GM08714 (cell line): ENCODE results near the gene RUNX1.

Experiments
- H3K4me3 ChIP-seq: fragments of 200-500 bp; sonication (Bioruptor generic); 2 replicates; pipeline ENCODE4 v1.5.1; 2014; ENCODE audit warnings: mild to moderate bottlenecking, low read length, inconsistent platforms
- ZNF274 ChIP-seq: IDR thresholded peaks from 2 replicates; pipeline ENCODE4 v1.6.1; 2012; ENCODE audit warnings: mild to moderate bottlenecking, low read depth, low read length

The RUNX1 gene

DNA sequence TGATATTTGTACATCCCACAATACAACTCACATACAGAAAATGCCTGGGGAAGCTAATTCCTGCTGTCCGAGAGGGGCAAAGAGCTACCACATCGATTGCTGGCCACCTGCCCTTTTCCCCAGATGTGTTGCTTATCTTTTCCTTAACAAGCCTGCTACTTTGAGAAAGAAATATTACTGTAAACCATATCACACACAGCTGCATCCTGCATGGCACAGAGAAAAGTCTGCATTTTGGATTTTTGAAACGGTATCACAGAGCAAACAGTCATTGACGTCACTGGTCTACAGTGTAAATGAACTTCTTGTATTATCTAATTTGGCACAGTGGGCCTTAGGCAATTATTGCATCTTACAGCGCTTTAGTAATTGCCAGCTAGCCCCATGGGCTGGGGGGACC is 215.6 kb downstream of the RUNX1 start:
- TF ChIP-seq ZNF274, result no peak
- H3K4me3 ChIP-seq, result no peak overlapping the region

DNA sequence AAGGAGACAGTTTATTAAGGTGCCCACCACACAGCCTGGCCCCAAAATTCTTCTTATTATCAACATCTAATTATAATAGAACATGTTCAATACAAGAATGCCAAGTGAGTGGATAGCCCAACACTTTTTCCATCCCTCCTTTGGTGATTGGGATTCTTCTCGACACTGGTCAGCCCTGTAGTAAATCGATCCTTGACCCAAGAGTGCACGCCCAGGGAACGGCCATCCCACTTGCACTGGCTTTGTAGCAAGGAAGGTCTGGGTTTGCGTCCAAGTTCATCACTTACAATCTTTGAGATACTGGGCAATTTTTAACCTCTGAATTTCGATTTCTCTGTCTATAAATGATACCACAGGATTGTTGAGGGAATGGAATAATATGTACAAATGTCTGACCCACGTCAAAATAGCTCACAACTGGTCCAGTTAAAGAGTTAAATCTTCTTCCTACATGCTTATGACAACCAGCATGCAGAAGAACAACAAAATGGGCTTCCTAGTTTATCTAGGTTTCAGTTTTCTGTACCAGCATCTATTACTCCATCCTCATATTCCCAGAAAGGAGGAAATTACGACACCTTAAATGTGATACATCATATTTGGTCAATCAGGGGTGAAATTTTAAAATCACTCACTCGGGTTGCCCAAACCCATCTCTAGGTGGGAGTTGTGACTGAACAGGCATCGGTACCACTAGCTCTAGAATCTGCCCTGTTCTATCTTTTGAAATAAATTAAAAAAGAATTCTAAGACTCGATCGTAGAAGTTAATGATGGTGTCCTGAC is 218.5 kb downstream of the RUNX1 start:
- TF ChIP-seq ZNF274, result no peak
- H3K4me3 ChIP-seq, result no peak overlapping the region

DNA sequence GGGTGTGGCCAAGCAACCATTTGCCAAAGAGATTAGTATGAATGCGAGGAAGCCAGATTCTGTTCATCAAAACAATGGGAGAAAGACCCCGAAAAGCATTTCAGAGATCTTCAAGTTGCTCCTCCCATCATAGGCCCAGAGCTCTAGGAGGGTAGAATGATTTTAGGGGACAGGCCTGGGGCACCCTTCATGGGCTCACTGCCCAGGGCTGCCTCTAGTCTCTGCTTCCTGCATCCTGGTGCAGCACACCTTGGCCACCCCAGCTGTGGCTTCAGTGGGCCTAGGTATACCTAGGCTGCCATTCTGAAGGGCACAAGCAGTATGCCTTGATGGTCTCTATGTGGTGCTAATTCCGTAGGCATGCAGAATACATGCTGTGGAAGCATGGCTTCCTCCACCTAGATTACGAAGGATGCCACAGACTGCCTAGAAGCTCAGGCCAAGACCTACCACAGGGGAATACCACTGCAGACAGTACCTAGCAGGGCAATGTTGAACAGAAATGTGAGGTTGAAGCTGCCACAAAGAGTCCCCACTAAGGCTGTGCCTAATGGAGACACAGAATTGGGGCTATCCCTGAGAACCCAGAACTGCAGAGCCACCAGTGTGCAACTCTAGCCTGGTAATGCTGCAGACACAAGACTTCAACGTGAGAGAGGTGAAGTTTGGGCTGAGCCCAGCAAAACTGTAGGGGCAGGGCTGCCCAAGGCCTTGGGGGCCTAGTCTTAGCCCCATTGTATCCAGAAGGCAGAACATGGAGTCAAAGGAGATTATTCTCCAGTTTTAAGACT is 221.5 kb downstream of the RUNX1 start:
- no peak for TF ChIP-seq ZNF274
- no peak overlapping the region for H3K4me3 ChIP-seq

DNA sequence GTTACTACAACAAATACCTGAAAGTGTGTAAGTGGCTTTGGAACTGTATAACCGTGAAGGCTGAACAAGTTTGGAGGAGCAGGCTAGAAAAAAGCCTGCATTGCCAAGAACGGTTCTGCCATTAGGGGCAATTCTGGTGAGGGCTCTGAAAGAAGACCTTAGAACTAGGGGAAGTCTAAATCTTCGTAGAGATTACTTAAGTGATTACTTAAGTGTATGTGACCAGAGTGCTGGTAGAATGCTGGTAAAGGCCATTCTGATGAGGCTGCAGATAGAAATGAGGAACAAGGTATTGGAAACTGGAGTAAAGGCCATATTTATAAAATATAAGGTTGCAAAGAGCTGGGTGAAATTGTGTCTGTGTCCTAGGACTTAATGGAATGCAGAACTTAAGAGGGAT is 222.3 kb downstream of the RUNX1 start:
- no peak overlapping the region for H3K4me3 ChIP-seq
- TF ChIP-seq ZNF274, result no peak

DNA sequence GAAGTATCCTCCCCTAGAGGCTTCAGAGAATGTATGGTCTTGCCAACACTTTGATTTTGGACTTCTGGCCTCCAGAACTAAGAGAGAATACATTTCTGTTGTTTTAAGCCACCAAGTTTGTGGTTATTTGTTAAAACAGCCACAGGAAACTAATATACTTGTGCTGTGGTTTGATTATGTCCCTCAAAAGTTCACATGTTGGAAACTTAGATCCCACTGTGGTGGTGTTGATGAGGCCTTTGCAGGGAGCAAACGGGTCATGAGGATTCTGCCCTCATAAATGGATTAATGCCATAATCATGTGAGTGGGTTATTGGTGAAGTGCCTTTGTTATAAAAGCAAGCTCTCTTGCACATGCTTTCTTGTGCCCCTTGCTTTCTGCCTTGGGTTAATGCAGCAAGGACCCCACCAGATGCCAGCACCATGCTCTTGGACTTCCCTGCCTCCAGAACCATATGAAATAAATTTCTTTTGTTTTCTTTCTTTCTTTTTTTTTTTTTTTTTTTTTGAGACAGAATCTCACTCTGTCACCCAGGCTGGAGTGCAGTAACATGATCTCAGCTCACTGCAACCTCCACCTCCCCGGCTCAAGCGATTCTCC is 223.1 kb downstream of the RUNX1 start:
- H3K4me3 ChIP-seq, result no peak overlapping the region
- TF ChIP-seq ZNF274, result no peak

DNA sequence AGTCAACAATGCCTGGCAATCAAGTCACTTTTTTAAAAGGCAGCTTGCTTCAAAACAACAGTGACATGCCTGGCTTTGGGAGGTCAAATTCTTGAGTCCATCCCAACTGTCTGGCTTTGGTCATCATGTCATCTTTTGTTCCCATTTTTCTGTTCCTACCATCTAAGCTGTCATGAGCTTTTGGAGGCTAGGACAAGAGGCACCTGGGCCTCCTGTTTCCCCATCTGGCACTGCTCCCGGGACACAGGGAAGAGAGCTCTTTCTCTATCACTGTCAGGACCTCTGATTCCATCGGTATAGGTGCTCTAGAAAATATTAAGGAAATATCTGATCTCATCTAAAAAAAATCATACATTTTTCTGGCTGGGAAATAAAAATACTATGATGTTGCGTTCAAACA is 224.0 kb downstream of the RUNX1 start:
- no peak for TF ChIP-seq ZNF274

DNA sequence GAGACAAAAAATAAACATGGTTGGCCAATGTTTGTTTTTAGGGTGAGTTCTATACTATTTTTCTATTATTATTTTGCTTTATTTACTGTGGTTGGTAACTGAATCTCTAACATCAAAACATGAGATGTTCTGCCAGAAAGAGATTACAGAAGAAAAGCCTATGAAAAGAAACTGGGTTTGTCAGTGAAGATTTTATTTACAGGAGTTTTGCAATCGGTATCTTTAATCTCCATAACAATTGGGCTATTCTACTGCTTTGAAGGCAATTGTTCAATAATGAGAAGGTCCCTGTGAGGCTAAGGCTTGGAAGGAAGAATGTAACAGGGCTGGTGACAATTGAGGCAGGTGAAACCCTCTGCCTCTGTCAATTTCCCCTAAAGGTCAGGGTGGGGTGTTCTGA is 224.8 kb downstream of the RUNX1 start:
- no peak overlapping the region for H3K4me3 ChIP-seq
- no peak for TF ChIP-seq ZNF274

More for the DNA sequence above, 224.0 kb downstream of the RUNX1 start:
- no peak overlapping the region for H3K4me3 ChIP-seq

DNA sequence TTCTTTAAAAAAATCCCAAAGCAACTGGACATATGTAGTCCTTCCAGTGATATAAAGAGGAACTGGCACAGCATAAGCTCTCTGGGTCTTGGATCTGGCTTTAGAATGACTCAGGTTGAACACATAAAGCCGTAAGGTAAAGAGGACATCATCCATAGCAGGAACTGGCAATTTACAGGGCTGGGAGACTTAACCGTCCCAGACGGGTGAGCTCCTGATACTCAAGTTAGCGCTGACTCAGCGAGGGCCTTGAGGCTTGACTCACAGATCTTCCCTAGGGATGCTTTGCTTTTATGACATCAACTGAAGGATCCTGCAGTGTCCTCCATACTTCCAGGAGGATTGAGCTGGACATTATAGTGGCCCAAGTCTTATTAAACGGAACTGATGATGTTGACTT is 226.2 kb downstream of the RUNX1 start:
- H3K4me3 ChIP-seq, result no peak overlapping the region
- no peak for TF ChIP-seq ZNF274

DNA sequence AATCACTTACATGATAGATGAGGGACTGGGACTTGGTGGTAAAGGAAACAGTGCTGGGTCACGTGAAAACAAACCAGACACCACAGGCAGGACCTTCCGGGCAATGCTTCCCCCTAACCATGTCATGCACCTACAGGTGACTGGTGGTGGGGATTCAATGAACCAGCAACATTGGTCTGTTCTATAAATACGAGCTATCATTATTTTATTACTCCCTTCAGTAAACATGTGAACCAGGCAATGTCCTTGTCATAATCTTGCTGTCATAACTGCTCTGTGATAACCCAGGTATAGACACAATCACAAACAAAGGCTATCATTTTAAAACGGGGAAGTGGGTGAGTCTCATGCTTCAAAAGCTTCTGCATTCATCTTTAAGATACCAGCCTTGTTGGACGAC is 226.9 kb downstream of the RUNX1 start:
- no peak for TF ChIP-seq ZNF274
- no peak overlapping the region for H3K4me3 ChIP-seq

DNA sequence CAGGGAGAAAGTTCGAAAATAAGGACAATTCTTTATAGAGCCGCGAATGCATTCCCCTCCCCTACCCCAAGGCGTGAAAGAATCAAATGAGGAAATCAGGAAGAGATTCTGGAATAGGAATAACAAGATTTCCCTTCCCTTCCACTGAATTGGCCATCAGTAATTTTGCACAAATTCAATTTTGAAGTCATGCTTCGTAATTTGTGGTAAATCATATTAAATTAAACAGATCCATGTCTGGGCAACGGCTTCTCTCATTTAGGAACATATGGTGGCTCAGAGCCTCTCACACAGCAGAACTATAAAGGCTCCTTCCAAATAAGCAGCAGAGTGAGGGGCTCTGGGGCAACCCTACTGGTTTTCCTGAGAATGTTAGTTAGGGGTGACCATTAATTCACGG is 227.4 kb downstream of the RUNX1 start:
- no peak overlapping the region for H3K4me3 ChIP-seq
- TF ChIP-seq ZNF274, result no peak

DNA sequence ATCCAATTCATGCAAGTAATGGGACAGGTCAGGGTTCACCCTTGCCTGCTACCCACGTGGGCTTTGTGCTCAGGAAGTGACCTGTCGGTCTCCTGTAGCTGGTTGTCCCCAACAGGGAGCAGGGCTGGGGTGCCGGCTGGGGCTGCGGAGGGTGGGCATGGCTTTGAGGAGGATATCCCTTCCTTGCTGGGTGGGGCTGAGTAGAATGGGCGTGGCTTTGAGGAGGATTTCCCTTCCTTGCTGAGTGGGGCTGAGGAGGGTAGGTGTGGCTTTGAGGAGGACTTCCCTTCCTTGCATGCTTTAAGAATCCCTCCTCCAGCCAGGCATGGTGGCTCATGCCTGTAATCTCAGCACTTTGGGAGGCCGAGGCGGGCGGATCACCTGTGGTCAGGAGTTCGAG is 229.1 kb downstream of the RUNX1 start:
- no peak for TF ChIP-seq ZNF274
- H3K4me3 ChIP-seq, result no peak overlapping the region

DNA sequence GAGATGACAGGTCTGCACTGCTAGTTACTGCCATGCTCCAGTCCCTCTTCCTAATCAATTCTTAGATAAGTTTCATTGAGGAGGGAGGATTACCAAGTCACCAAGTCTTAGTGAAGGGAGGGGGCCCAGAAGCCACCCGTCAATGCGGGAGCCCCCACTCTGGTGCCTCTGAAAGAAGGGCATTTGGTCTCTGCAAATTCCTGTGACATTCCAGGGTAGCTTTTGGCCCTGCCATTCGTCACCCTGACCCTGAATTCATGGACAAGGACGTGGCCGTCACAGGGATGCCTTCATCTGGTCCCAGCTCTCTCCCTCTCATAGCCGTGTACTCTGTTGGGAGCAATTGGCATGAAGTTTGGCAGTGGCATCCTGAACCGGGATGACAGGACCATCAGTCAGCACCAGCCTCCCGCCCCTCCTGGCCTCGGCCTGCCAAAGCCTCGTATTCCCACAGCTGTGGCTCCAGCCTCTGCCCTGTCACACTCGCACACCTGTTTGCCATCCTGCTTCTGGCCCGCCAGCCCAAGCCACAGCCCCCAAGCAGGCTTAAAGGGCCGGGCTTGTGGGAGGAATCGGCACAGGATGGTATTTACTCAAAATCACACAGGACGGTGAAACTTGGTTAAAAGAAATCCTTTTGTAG is 229.6 kb downstream of the RUNX1 start:
- H3K4me3 ChIP-seq, result no peak overlapping the region
- TF ChIP-seq ZNF274, result no peak

DNA sequence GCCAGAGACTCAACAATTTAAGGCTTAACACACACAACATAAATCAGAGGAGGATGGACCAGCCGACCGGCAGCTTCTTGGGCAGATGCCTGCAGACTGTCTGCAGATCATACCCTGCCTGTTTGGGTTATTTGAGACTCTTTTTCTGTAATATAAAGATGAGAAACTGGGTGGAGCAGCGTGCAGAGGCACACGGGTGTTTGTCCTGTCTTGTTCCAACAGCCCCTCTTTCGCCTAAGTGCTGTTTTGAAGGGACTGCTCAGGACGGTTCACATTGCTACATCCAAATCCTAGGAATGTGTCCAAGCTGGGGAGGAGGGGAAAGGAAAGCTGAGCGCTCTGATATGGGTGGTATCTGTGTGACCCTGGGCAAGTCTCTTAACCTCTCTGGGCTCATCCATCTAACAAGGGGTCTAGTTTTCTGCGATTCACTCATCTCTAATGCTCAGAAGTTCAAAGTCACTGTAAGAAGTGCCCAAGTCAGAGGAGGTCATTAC is 230.4 kb downstream of the RUNX1 start:
- TF ChIP-seq ZNF274, result no peak
- H3K4me3 ChIP-seq, result no peak overlapping the region
